ENCODE data around the gene SERPINB11.

SERPINB11 gene

GRCh38 chr18:63683152-63683551, 19.6 kb upstream of the SERPINB11 start (continued):
- TF ChIP-seq POU6F1 (CRISPR knock-in tag; IDR thresholded peaks at IDR 0.05; ENCODE audit: borderline replicate concordance, low read depth) (no peak), TSHZ2 (CRISPR knock-in tag; IDR thresholded peaks at IDR 0.05) (no peak), ZNF70 (CRISPR knock-in tag; IDR thresholded peaks at IDR 0.05) (no peak), ZFP30 (CRISPR knock-in tag; IDR thresholded peaks at IDR 0.05) (no peak)

GRCh38 chr18:63683890-63684289, 18.9 kb upstream of the SERPINB11 start:
- no peak; the same call in 2 of the 3 replicates for ATAC-seq
- no peak for TF ChIP-seq OSR1 (CRISPR knock-in tag; IDR thresholded peaks at IDR 0.05)
- no peak for TF ChIP-seq TSHZ2 (CRISPR knock-in tag; IDR thresholded peaks at IDR 0.05)
- no peak for TF ChIP-seq CSDC2 (CRISPR knock-in tag; IDR thresholded peaks at IDR 0.05)
- TF ChIP-seq ZNF70 (CRISPR knock-in tag; IDR thresholded peaks at IDR 0.05): no peak
- no peak for TF ChIP-seq ZNF565 (CRISPR knock-in tag; conservative IDR thresholded peaks at IDR 0.05; ENCODE audit: low read depth)
- TF ChIP-seq ZFP3 (CRISPR knock-in tag; IDR thresholded peaks at IDR 0.05): no peak
- TF ChIP-seq BACH2 (CRISPR knock-in tag; IDR thresholded peaks at IDR 0.05; ENCODE audit: borderline replicate concordance): no peak
- TF ChIP-seq ZFP30 (CRISPR knock-in tag; IDR thresholded peaks at IDR 0.05): no peak
- no peak for TF ChIP-seq CSRNP3 (CRISPR knock-in tag; IDR thresholded peaks at IDR 0.05)
- TF ChIP-seq ARNTL (CRISPR knock-in tag; IDR thresholded peaks at IDR 0.05; ENCODE audit: borderline replicate concordance, low read depth): no peak
- TF ChIP-seq SNAI2 (CRISPR knock-in tag; IDR thresholded peaks at IDR 0.05): no peak
- no peak for TF ChIP-seq ZNF8 (CRISPR knock-in tag; IDR thresholded peaks at IDR 0.05)

GRCh38 chr18:63684718-63685117, 18.0 kb upstream of the SERPINB11 start:
- no peak for ATAC-seq
- TF ChIP-seq OSR1 (CRISPR knock-in tag; IDR thresholded peaks at IDR 0.05) (no peak), TSHZ2 (CRISPR knock-in tag; IDR thresholded peaks at IDR 0.05) (no peak), BACH2 (CRISPR knock-in tag; IDR thresholded peaks at IDR 0.05; ENCODE audit: borderline replicate concordance) (no peak), PPARA (CRISPR knock-in tag; IDR thresholded peaks at IDR 0.05; ENCODE audit: borderline replicate concordance) (no peak), CSDC2 (CRISPR knock-in tag; IDR thresholded peaks at IDR 0.05) (no peak), TOX (CRISPR knock-in tag; IDR thresholded peaks at IDR 0.05; ENCODE audit: borderline replicate concordance) (no peak), ZFP30 (CRISPR knock-in tag; IDR thresholded peaks at IDR 0.05) (no peak), PATZ1 (CRISPR knock-in tag; IDR thresholded peaks at IDR 0.05; ENCODE audit: borderline replicate concordance) (no peak), GLIS3 (CRISPR knock-in tag; IDR thresholded peaks at IDR 0.05) (no peak), SNAI2 (CRISPR knock-in tag; IDR thresholded peaks at IDR 0.05) (no peak), ZNF565 (CRISPR knock-in tag; conservative IDR thresholded peaks at IDR 0.05; ENCODE audit: low read depth) (no peak), TCF4 (CRISPR knock-in tag; IDR thresholded peaks at IDR 0.05; ENCODE audit: borderline replicate concordance) (no peak), ISL1 (CRISPR knock-in tag; IDR thresholded peaks at IDR 0.05) (no peak), ARNTL (CRISPR knock-in tag; IDR thresholded peaks at IDR 0.05; ENCODE audit: borderline replicate concordance, low read depth) (no peak), CREB5 (CRISPR knock-in tag; IDR thresholded peaks at IDR 0.05; ENCODE audit: low read depth) (no peak)

All from SK-N-SH treated with all-trans-retinoic acid at 6 μM for 48 hours (cell line).